A673 (cell line): Measurements from ENCODE around the gene NELL1. TPM values are rescaled to one million over a fixed set of nuclear protein-coding genes. Genes with fewer than 3 reads are reported as not detected.

Experiments used
- BruUV-seq: library from RNA; stranded (reverse); fragments of 400-500 nt; replicated peaks from 2 replicates; lab custom pipeline; 2021; lab: Mats Ljungman, UMichigan
- CTCF ChIA-PET: fragments of 300-600 bp; sonication (Branson Sonifier 250); formaldehyde crosslinking; loops from one replicate; lab custom pipeline; 2022; ENCODE audit warnings: antibody characterized with exemption; lab: Charles Lee
- POLR2A ChIA-PET: fragments of 300-600 bp; sonication (Branson Sonifier 250); formaldehyde crosslinking; loops from one replicate; lab custom pipeline; 2022; ENCODE audit warnings: antibody characterized with exemption; ENCODE audit not compliant: low non-redundant PET; lab: Charles Lee
- DNase-seq: peaks from one replicate; pipeline ENCODE4 v3.0.0-alpha.2; 2015; ENCODE audit warnings: low spot score
- H3K27ac ChIP-seq: fragments of 200-600 bp; sonication (generic); 2 replicates; pipeline ENCODE4 v1.5.1; 2016; ENCODE audit warnings: mixed run types, low read depth, mild to moderate bottlenecking, mixed read lengths, antibody characterized with exemption, low read length; ENCODE audit not compliant: poor library complexity, severe bottlenecking
- H3K27me3 ChIP-seq: fragments of 200-600 bp; sonication (generic); replicated peaks from 2 replicates; pipeline ENCODE4 v1.6.1; 2017; ENCODE audit warnings: mixed run types, low read depth, mild to moderate bottlenecking, mixed read lengths, antibody characterized with exemption, low read length; ENCODE audit not compliant: insufficient read depth, poor library complexity
- H3K36me3 ChIP-seq: fragments of 200-600 bp; sonication (generic); 2 replicates; pipeline ENCODE4 v1.6.1; 2016; ENCODE audit warnings: mixed run types, mild to moderate bottlenecking, mixed read lengths, antibody characterized with exemption, low read length; ENCODE audit not compliant: insufficient read depth, poor library complexity, severe bottlenecking
- H3K4me1 ChIP-seq: fragments of 200-600 bp; sonication (generic); 2 replicates; pipeline ENCODE4 v1.6.1; 2017; ENCODE audit warnings: mixed run types, mild to moderate bottlenecking, mixed read lengths, antibody characterized with exemption, low read length; ENCODE audit not compliant: insufficient read depth, poor library complexity, severe bottlenecking
- H3K4me3 ChIP-seq: fragments of 200-600 bp; sonication (generic); 2 replicates; pipeline ENCODE4 v1.5.1; 2016; ENCODE audit warnings: low read depth, mixed run types, mild to moderate bottlenecking, mixed read lengths, low read length; ENCODE audit not compliant: poor library complexity, severe bottlenecking
- H3K9me3 ChIP-seq: fragments of 200-600 bp; sonication (generic); 2 replicates; pipeline ENCODE4 v1.6.1; 2016; ENCODE audit warnings: mixed run types, low read depth, mild to moderate bottlenecking, mixed read lengths, antibody characterized with exemption, low read length; ENCODE audit not compliant: poor library complexity, severe bottlenecking
- CTCF ChIP-seq: fragments of 300-800, 200-600 bp; sonication (generic); conservative IDR thresholded peaks from 2 replicates; pipeline ENCODE4 v1.5.1; 2017; ENCODE audit warnings: low read depth, mild to moderate bottlenecking, antibody characterized with exemption, low read length, moderate library complexity, mixed read lengths
- EZH2 ChIP-seq: fragments of 200-600 bp; sonication (generic); IDR thresholded peaks from 2 replicates; pipeline ENCODE4 v1.6.1; 2017; ENCODE audit warnings: borderline replicate concordance, low read depth, mild to moderate bottlenecking, mixed read lengths, antibody characterized with exemption, low read length; ENCODE audit not compliant: poor library complexity, severe bottlenecking
- intact Hi-C: fragments of 100-400 bp; cut with micrococcal nuclease; formaldehyde crosslinking; loops from one replicate; pipeline ENCODE4 v1.10.0; 2022; ENCODE audit not compliant: unreplicated experiment
- total RNA-seq: library from RNA; stranded (reverse); gene quantifications from 2 replicates; pipeline ENCODE4 v1.2.3, GENCODE V29; 2021

NELL1 gene
- total RNA-seq, 1 experiment from 2014 or later: 0.32 TPM

- ChIA-PET CTCF (no interaction called here), POLR2A (no interaction called here)
- no peaks in the 10 kb centered on the region for H3K9me3 ChIP-seq
- H3K27me3 ChIP-seq: no peaks in the 10 kb centered on the region
- H3K4me1 ChIP-seq: no peaks in the 10 kb centered on the region
- H3K27ac ChIP-seq: no peak overlapping the region
- DNase-seq: no peak
- BruUV-seq: no TSS peak
- intact Hi-C loops: no loop called here
- no peak overlapping the region for H3K4me3 ChIP-seq
- TF ChIP-seq EZH2: no peak
- TF ChIP-seq CTCF: no peak
- no peaks in the 10 kb centered on the region for H3K36me3 ChIP-seq
Observed at GRCh38 chr11:20719821-20720220, 50.4 kb downstream of the NELL1 start.

GRCh38 chr11:20723366-20723765, 54.0 kb downstream of the NELL1 start:
- no peaks in the 10 kb centered on the region for H3K27me3 ChIP-seq
- no peaks in the 10 kb centered on the region for H3K4me1 ChIP-seq
- no peak for DNase-seq
- CTCF ChIA-PET: no interaction called here
- no peaks in the 10 kb centered on the region for H3K9me3 ChIP-seq
- BruUV-seq: no TSS peak
- intact Hi-C loops: no loop called here
- no peak overlapping the region for H3K27ac ChIP-seq
- POLR2A ChIA-PET: no interaction called here
- no peak overlapping the region for H3K4me3 ChIP-seq
- no peaks in the 10 kb centered on the region for H3K36me3 ChIP-seq
- TF ChIP-seq CTCF: no peak
- no peak for TF ChIP-seq EZH2

- H3K4me3 ChIP-seq: no peak overlapping the region
- ChIA-PET POLR2A (no interaction called here), CTCF (no interaction called here)
- H3K27me3 ChIP-seq: no peaks in the 10 kb centered on the region
- H3K9me3 ChIP-seq: no peaks in the 10 kb centered on the region
- intact Hi-C loops: no loop called here
- H3K4me1 ChIP-seq: no peaks in the 10 kb centered on the region
- no peaks in the 10 kb centered on the region for H3K36me3 ChIP-seq
- H3K27ac ChIP-seq: no peak overlapping the region
- BruUV-seq: no TSS peak
- DNase-seq: no peak
- no peak for TF ChIP-seq EZH2
- TF ChIP-seq CTCF: no peak
Observed at GRCh38 chr11:20729597-20730105, 60.3 kb downstream of the NELL1 start.
